ENCODE data around the gene LRP8.

GRCh38 chr1:53324321-53324720 is 3.5 kb downstream of the LRP8 start:
- TF ChIP-seq CTCF (IDR thresholded peaks at IDR 0.05) (no peak), POLR2A (IDR thresholded peaks at IDR 0.05) (no peak)

All from heart left ventricle (tissue), 13 donors.